H1 (cell line): Measurements from ENCODE around the gene RTKN. TPM values are rescaled to one million over a fixed set of nuclear protein-coding genes. Genes with fewer than 3 reads are reported as not detected.

Experiments
- JUN ChIP-seq: IDR thresholded peaks from 2 replicates; pipeline ENCODE4 v1.6.1; 2011; ENCODE audit warnings: low read depth, mild to moderate bottlenecking, improper control_type of control experiment, low read length
- POLR2AphosphoS5 ChIP-seq: IDR thresholded peaks from 2 replicates; pipeline ENCODE4 v1.6.1; 2011; ENCODE audit warnings: low read depth, low read length
- RFX5 ChIP-seq: IDR thresholded peaks from 2 replicates; pipeline ENCODE4 v1.6.1; 2011; ENCODE audit warnings: low read depth, low read length, improper control_type of control experiment, borderline replicate concordance
- SP4 ChIP-seq: IDR thresholded peaks from 2 replicates; pipeline ENCODE4 v1.6.1; 2012; ENCODE audit warnings: low read length, inconsistent platforms
- TBP ChIP-seq: IDR thresholded peaks from 2 replicates; pipeline ENCODE4 v1.6.1; 2011; ENCODE audit warnings: low read depth, low read length, improper control_type of control experiment
- TEAD4 ChIP-seq: IDR thresholded peaks from 2 replicates; pipeline ENCODE4 v1.6.1; 2012; ENCODE audit warnings: low read depth, low read length, inconsistent platforms, mixed read lengths
- polyA plus RNA-seq, 7 experiments: library from polyadenylated mRNA; depleted of rRNA in 3 of 7; stranded (reverse) in 5 of 7; unstranded in 2 of 7; fragments of >200 nt in 5 of 7; fragments of 200-250 nt in 2 of 7; gene quantifications; 1 replicate in 5 of 7; 2 replicates in 1 of 7; 4 replicates in 1 of 7; pipeline versions ENCODE4 v1.2.1 to v1.2.3, GENCODE V29; 2011 to 2013; ENCODE audit warnings: missing spikeins in 2 of 7, mixed read lengths in 2 of 7
- total RNA-seq: library from RNA; stranded (reverse); fragmentation: NEBNext Ultra II Directional; extraction: Animal tissue kit (Norgen Biotek cat#: 25700); gene quantifications from 2 replicates; pipeline ENCODE4 v1.2.1, GENCODE V29; 2021
- TF ChIP-seq, protein P1 (sequence below): fragments of 300-600 bp; sonication (generic); IDR thresholded peaks from 2 replicates; pipeline ENCODE4 v1.7.1; 2012; ENCODE audit warnings: low read length, moderate library complexity, mild to moderate bottlenecking, inconsistent platforms; ENCODE audit not compliant: insufficient replicate concordance
- TF ChIP-seq, protein P2 (sequence below): IDR thresholded peaks from 2 replicates; pipeline ENCODE4 v1.6.1; 2012; ENCODE audit warnings: low read length, inconsistent platforms
- TF ChIP-seq, protein P3 (sequence below): IDR thresholded peaks from 2 replicates; pipeline ENCODE4 v1.6.1; 2011; ENCODE audit warnings: low read length, improper control_type of control experiment

RTKN gene
- total and polyA plus RNA-seq, 2 of the 8 experiments (the other 6 are each of a cell fraction or from before 2014, with no cell fraction given): 40.2 to 54.1 TPM

DNA sequence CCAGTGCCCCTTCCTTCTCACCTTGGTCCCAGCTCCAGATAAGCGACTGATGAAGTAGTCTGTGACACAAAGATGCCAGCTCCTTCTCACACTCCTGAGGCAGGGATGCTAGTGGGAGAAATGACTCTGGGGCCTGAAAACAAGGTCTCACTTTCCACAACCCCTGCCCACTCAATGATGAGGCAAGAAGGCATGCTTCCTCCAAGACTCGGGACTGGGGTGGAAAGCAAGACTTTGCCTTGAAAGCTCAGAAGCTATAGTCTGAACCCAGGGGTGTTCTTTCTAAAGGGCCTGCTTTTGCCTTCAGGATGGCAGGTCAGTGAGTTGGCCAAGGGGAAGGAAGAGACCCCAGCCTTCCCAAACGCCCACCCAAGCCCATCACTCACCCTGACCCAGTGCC, 39.7 kb upstream of the RTKN start (continued):
- TF ChIP-seq, protein P1, sequence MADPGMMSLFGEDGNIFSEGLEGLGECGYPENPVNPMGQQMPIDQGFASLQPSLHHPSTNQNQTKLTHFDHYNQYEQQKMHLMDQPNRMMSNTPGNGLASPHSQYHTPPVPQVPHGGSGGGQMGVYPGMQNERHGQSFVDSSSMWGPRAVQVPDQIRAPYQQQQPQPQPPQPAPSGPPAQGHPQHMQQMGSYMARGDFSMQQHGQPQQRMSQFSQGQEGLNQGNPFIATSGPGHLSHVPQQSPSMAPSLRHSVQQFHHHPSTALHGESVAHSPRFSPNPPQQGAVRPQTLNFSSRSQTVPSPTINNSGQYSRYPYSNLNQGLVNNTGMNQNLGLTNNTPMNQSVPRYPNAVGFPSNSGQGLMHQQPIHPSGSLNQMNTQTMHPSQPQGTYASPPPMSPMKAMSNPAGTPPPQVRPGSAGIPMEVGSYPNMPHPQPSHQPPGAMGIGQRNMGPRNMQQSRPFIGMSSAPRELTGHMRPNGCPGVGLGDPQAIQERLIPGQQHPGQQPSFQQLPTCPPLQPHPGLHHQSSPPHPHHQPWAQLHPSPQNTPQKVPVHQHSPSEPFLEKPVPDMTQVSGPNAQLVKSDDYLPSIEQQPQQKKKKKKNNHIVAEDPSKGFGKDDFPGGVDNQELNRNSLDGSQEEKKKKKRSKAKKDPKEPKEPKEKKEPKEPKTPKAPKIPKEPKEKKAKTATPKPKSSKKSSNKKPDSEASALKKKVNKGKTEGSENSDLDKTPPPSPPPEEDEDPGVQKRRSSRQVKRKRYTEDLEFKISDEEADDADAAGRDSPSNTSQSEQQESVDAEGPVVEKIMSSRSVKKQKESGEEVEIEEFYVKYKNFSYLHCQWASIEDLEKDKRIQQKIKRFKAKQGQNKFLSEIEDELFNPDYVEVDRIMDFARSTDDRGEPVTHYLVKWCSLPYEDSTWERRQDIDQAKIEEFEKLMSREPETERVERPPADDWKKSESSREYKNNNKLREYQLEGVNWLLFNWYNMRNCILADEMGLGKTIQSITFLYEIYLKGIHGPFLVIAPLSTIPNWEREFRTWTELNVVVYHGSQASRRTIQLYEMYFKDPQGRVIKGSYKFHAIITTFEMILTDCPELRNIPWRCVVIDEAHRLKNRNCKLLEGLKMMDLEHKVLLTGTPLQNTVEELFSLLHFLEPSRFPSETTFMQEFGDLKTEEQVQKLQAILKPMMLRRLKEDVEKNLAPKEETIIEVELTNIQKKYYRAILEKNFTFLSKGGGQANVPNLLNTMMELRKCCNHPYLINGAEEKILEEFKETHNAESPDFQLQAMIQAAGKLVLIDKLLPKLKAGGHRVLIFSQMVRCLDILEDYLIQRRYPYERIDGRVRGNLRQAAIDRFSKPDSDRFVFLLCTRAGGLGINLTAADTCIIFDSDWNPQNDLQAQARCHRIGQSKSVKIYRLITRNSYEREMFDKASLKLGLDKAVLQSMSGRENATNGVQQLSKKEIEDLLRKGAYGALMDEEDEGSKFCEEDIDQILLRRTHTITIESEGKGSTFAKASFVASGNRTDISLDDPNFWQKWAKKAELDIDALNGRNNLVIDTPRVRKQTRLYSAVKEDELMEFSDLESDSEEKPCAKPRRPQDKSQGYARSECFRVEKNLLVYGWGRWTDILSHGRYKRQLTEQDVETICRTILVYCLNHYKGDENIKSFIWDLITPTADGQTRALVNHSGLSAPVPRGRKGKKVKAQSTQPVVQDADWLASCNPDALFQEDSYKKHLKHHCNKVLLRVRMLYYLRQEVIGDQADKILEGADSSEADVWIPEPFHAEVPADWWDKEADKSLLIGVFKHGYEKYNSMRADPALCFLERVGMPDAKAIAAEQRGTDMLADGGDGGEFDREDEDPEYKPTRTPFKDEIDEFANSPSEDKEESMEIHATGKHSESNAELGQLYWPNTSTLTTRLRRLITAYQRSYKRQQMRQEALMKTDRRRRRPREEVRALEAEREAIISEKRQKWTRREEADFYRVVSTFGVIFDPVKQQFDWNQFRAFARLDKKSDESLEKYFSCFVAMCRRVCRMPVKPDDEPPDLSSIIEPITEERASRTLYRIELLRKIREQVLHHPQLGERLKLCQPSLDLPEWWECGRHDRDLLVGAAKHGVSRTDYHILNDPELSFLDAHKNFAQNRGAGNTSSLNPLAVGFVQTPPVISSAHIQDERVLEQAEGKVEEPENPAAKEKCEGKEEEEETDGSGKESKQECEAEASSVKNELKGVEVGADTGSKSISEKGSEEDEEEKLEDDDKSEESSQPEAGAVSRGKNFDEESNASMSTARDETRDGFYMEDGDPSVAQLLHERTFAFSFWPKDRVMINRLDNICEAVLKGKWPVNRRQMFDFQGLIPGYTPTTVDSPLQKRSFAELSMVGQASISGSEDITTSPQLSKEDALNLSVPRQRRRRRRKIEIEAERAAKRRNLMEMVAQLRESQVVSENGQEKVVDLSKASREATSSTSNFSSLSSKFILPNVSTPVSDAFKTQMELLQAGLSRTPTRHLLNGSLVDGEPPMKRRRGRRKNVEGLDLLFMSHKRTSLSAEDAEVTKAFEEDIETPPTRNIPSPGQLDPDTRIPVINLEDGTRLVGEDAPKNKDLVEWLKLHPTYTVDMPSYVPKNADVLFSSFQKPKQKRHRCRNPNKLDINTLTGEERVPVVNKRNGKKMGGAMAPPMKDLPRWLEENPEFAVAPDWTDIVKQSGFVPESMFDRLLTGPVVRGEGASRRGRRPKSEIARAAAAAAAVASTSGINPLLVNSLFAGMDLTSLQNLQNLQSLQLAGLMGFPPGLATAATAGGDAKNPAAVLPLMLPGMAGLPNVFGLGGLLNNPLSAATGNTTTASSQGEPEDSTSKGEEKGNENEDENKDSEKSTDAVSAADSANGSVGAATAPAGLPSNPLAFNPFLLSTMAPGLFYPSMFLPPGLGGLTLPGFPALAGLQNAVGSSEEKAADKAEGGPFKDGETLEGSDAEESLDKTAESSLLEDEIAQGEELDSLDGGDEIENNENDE: no peak
- TF ChIP-seq, protein P2, sequence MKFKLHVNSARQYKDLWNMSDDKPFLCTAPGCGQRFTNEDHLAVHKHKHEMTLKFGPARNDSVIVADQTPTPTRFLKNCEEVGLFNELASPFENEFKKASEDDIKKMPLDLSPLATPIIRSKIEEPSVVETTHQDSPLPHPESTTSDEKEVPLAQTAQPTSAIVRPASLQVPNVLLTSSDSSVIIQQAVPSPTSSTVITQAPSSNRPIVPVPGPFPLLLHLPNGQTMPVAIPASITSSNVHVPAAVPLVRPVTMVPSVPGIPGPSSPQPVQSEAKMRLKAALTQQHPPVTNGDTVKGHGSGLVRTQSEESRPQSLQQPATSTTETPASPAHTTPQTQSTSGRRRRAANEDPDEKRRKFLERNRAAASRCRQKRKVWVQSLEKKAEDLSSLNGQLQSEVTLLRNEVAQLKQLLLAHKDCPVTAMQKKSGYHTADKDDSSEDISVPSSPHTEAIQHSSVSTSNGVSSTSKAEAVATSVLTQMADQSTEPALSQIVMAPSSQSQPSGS: no peak
- TF ChIP-seq TEAD4 (no peak), JUN (no peak), POLR2AphosphoS5 (no peak), TBP (no peak), RFX5 (no peak), SP4 (no peak)
- TF ChIP-seq, protein P3, sequence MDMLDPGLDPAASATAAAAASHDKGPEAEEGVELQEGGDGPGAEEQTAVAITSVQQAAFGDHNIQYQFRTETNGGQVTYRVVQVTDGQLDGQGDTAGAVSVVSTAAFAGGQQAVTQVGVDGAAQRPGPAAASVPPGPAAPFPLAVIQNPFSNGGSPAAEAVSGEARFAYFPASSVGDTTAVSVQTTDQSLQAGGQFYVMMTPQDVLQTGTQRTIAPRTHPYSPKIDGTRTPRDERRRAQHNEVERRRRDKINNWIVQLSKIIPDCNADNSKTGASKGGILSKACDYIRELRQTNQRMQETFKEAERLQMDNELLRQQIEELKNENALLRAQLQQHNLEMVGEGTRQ: no peak
